Fibroblast of lung (primary cell): ENCODE data around the gene MEGF10. TPM values are rescaled to one million over a fixed set of nuclear protein-coding genes. Genes with fewer than 3 reads are reported as not detected.

ENCODE experiments used
- DNase-seq, 2 donors: peaks; one replicate each; pipeline versions ENCODE4 v3.0.0 to v3.0.0-alpha.2; 2010; ENCODE audit warnings: low read depth in 2 of 2
- H2AFZ ChIP-seq: 2 replicates; pipeline ENCODE4 v1.5.1; 2012; ENCODE audit warnings: low read length, control low read depth, inconsistent platforms
- H3K27ac ChIP-seq: 2 replicates; pipeline ENCODE4 v1.5.1; 2011; ENCODE audit warnings: low read length, control low read depth; ENCODE audit not compliant: insufficient read depth
- H3K27me3 ChIP-seq: 2 replicates; pipeline ENCODE4 v1.5.1; 2011; ENCODE audit warnings: mild to moderate bottlenecking, low read length; ENCODE audit not compliant: control insufficient read depth, insufficient read depth
- H3K36me3 ChIP-seq: 2 replicates; pipeline ENCODE4 v1.5.1; 2011; ENCODE audit warnings: low read length; ENCODE audit not compliant: control insufficient read depth, insufficient read depth
- H3K4me1 ChIP-seq: 2 replicates; pipeline ENCODE4 v1.5.1; 2011; ENCODE audit warnings: low read length; ENCODE audit not compliant: control insufficient read depth, insufficient read depth; ENCODE audit errors: extremely low read depth
- H3K4me2 ChIP-seq: 2 replicates; pipeline ENCODE4 v1.5.1; 2011; ENCODE audit warnings: low read length, control low read depth; ENCODE audit not compliant: insufficient read depth; ENCODE audit errors: extremely low read depth
- H3K4me3 ChIP-seq, 4 experiments: fragments of 200-600 bp in 1 of 4; sonication (generic) in 1 of 4; replicated peaks in 1 of 4; 2 replicates each; pipeline ENCODE4 v1.5.1; 2011 to 2016; ENCODE audit warnings: low read length in 4 of 4, low read depth in 3 of 4, mild to moderate bottlenecking in 3 of 4, control low read depth in 2 of 4, inconsistent platforms in 1 of 4, mixed read lengths in 1 of 4; ENCODE audit not compliant: insufficient read depth in 1 of 4; ENCODE audit errors: control extremely low read depth in 1 of 4
- H3K79me2 ChIP-seq: 2 replicates; pipeline ENCODE4 v1.5.1; 2012; ENCODE audit warnings: mild to moderate bottlenecking, low read length, inconsistent platforms; ENCODE audit not compliant: control insufficient read depth, insufficient read depth
- H3K9ac ChIP-seq: 2 replicates; pipeline ENCODE4 v1.5.1; 2011; ENCODE audit warnings: mild to moderate bottlenecking, low read length, control low read depth; ENCODE audit not compliant: insufficient read depth
- H3K9me3 ChIP-seq: 2 replicates; pipeline ENCODE4 v1.5.1; 2012; ENCODE audit warnings: low read depth, low read length; ENCODE audit not compliant: control insufficient read depth, insufficient read depth
- H4K20me1 ChIP-seq: 2 replicates; pipeline ENCODE4 v1.5.1; 2011; ENCODE audit warnings: low read length; ENCODE audit not compliant: control insufficient read depth, insufficient read depth; ENCODE audit errors: extremely low read depth
- CTCF ChIP-seq, 2 donors: IDR thresholded peaks in 1 of 2; conservative IDR thresholded peaks in 1 of 2; 1 replicate in 1 of 2; 2 replicates in 1 of 2; pipeline ENCODE4 v1.5.1; 2011 to 2012; ENCODE audit warnings: low read length in 2 of 2, control low read depth in 1 of 2, inconsistent platforms in 1 of 2, low read depth in 1 of 2, mild to moderate bottlenecking in 1 of 2
- EZH2 ChIP-seq: IDR thresholded peaks from 2 replicates; pipeline ENCODE4 v1.5.1; 2012; ENCODE audit warnings: low read length, control low read depth, mild to moderate bottlenecking; ENCODE audit errors: missing control alignments
- polyA plus RNA-seq, 2 donors: library from polyadenylated mRNA; depleted of rRNA in 1 of 2; stranded (reverse) in 1 of 2; unstranded in 1 of 2; fragments of >200 nt; gene quantifications; 2 replicates each; pipeline ENCODE4 v1.2.1, GENCODE V29; 2011 to 2012; ENCODE audit warnings: missing spikeins in 1 of 2
- total RNA-seq: library from RNA; depleted of rRNA; stranded (reverse); fragments of >200 nt; gene quantifications from 2 replicates; pipeline ENCODE4 v1.2.1, GENCODE V29; 2014

MEGF10 gene
- total and polyA plus RNA-seq, 2 donors (not counting 1 experiment from before 2014, with no cell fraction given) = under 0.01 to 0.02 TPM

GRCh38 chr5:127450046-127450445 lies 159.4 kb downstream of the MEGF10 start:
- DNase-seq = no peak
- H3K27ac ChIP-seq = no peak overlapping the region
- no peaks in the 10 kb centered on the region for H3K9me3 ChIP-seq
- H3K9ac ChIP-seq = no peak overlapping the region
- H4K20me1 ChIP-seq = no peaks in the 10 kb centered on the region
- H3K4me1 ChIP-seq = no peaks in the 10 kb centered on the region
- no peak overlapping the region for H2AFZ ChIP-seq
- H3K4me3 ChIP-seq = no peak overlapping the region
- no peak for TF ChIP-seq EZH2
- no peak for TF ChIP-seq CTCF (conservative IDR thresholded peaks at IDR 0.05 in 1 of 2, IDR thresholded peaks at IDR 0.05 in 1 of 2; ENCODE audit: low read depth in 1 of 2, low read length in 2 of 2)
- H3K4me2 ChIP-seq = no peak overlapping the region
- H3K79me2 ChIP-seq = no peaks in the 10 kb centered on the region
- no peaks in the 10 kb centered on the region for H3K27me3 ChIP-seq
- H3K36me3 ChIP-seq = no peaks in the 10 kb centered on the region

DNA sequence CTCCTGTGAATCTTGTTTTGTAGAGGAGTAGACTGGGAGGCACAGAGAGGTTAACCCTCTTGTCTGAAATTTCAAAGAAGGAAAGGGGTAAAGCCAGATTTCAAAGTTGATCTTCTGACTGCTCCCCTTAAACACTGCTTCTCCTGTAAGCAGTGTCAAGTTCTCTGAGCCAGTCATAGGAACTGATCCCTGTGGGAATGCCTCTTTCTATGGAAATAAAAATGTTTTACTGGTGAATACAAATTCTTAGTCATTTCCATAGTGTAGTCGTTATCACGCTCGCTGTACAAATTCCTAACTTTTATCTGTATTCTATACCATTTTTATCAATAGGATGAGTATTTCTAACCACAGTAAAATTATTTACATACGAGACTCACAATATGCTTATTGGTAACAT lies 160.5 kb downstream of the MEGF10 start:
- Histone ChIP-seq H3K4me3 (no peak overlapping the region), H3K9ac (no peak overlapping the region), H2AFZ (no peak overlapping the region), H3K4me1 (no peaks in the 10 kb centered on the region), H3K4me2 (no peak overlapping the region), H4K20me1 (no peaks in the 10 kb centered on the region), H3K36me3 (no peaks in the 10 kb centered on the region), H3K9me3 (no peaks in the 10 kb centered on the region), H3K27ac (no peak overlapping the region), H3K27me3 (no peaks in the 10 kb centered on the region), H3K79me2 (no peaks in the 10 kb centered on the region)
- no peak for DNase-seq
- TF ChIP-seq EZH2 (no peak), CTCF (conservative IDR thresholded peaks at IDR 0.05 in 1 of 2, IDR thresholded peaks at IDR 0.05 in 1 of 2; ENCODE audit: low read depth in 1 of 2, low read length in 2 of 2) (no peak)

DNA sequence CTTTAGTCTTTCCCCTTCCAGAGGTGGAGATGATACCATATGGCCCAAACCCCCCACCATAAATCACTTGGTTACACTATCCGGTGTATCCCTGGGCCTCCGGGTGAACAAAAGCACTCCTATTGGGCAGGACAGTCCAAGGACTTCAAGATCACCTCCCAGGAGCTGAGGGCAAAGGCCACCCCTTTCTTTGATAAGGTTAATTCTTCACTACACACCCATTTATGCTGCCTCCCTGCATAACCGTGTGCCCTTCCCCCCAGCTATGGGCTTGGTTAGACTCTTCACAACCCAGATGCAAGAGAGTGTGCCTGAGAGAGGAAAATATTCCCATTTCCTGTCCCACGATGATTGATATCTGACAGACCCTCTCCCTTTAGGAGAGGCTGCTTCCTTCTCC lies 162.0 kb downstream of the MEGF10 start:
- H3K4me1 ChIP-seq = no peaks in the 10 kb centered on the region
- no peaks in the 10 kb centered on the region for H3K36me3 ChIP-seq
- no peaks in the 10 kb centered on the region for H3K9me3 ChIP-seq
- H4K20me1 ChIP-seq = no peaks in the 10 kb centered on the region
- H2AFZ ChIP-seq = no peak overlapping the region
- TF ChIP-seq EZH2 (no peak), CTCF (conservative IDR thresholded peaks at IDR 0.05 in 1 of 2, IDR thresholded peaks at IDR 0.05 in 1 of 2; ENCODE audit: low read depth in 1 of 2, low read length in 2 of 2) (no peak)
- H3K79me2 ChIP-seq = no peaks in the 10 kb centered on the region
- DNase-seq = no peak
- no peak overlapping the region for H3K27ac ChIP-seq
- H3K27me3 ChIP-seq = no peaks in the 10 kb centered on the region
- no peak overlapping the region for H3K9ac ChIP-seq
- no peak overlapping the region for H3K4me2 ChIP-seq
- H3K4me3 ChIP-seq = no peak overlapping the region
